WTC11 (cell line): ENCODE results near the gene MYPN. TPM values are rescaled to one million over a fixed set of nuclear protein-coding genes. Genes with fewer than 3 reads are reported as not detected.

ENCODE experiments used
- ATAC-seq: fragments of 200-7000 bp; cut with Tn5 transposase; 2 replicates; pipeline ENCODE4 v1.10.0; 2021; ENCODE audit warnings: mild to moderate bottlenecking, moderate library complexity
- CTCF ChIA-PET: fragments of 300-600 bp; sonication (Branson Sonifier 250); formaldehyde crosslinking; loops from one replicate; lab custom pipeline; 2021; ENCODE audit warnings: antibody characterized with exemption; lab: Charles Lee
- POLR2A ChIA-PET: fragments of 350-600 bp; sonication (Branson Sonifier 250); formaldehyde crosslinking; loops from one replicate; lab custom pipeline; 2021; ENCODE audit warnings: antibody characterized with exemption; lab: Charles Lee
- DNase-seq: peaks from one replicate; pipeline ENCODE4 v3.0.0; 2021; ENCODE audit warnings: low spot score
- H3K27ac Mint-ChIP-seq: 2 replicates; pipeline ENCODE4 v1.8.0; 2021; ENCODE audit warnings: mixed read lengths
- H3K27me3 Mint-ChIP-seq: 2 replicates; pipeline ENCODE4 v1.8.0; 2021; ENCODE audit warnings: low read depth, mild to moderate bottlenecking, moderate library complexity, mixed read lengths
- H3K36me3 Mint-ChIP-seq: 2 replicates; pipeline ENCODE4 v1.8.0; 2021; ENCODE audit warnings: mixed read lengths
- H3K4me1 Mint-ChIP-seq: 2 replicates; pipeline ENCODE4 v1.8.0; 2022; ENCODE audit warnings: mixed read lengths
- H3K4me3 Mint-ChIP-seq: 2 replicates; pipeline ENCODE4 v1.8.0; 2021; ENCODE audit warnings: mild to moderate bottlenecking, moderate library complexity, mixed read lengths
- H3K9me3 Mint-ChIP-seq: 2 replicates; pipeline ENCODE4 v1.8.0; 2021; ENCODE audit warnings: mixed read lengths
- ESRRA ChIP-seq: sonication (generic); formaldehyde crosslinking; IDR thresholded peaks from 2 replicates; pipeline ENCODE4 v1.8.1; 2022; ENCODE audit warnings: mild to moderate bottlenecking, missing genetic modification reagents, borderline replicate concordance
- ETV6 ChIP-seq: sonication (generic); formaldehyde crosslinking; IDR thresholded peaks from 2 replicates; pipeline ENCODE4 v1.8.1; 2022; ENCODE audit warnings: mild to moderate bottlenecking, missing genetic modification reagents
- NFATC4 ChIP-seq: fragments of 250-450 bp; sonication (Bioruptor Pico); IDR thresholded peaks from 2 replicates; pipeline ENCODE4 v1.9.0; 2021; ENCODE audit warnings: mild to moderate bottlenecking
- NFYB ChIP-seq: sonication (generic); formaldehyde crosslinking; conservative IDR thresholded peaks from 2 replicates; pipeline ENCODE4 v1.8.0; 2022; ENCODE audit warnings: low read depth, missing genetic modification reagents
- RELA ChIP-seq: sonication (generic); formaldehyde crosslinking; IDR thresholded peaks from 2 replicates; pipeline ENCODE4 v1.8.1; 2022; ENCODE audit warnings: missing genetic modification reagents, mild to moderate bottlenecking, borderline replicate concordance
- RORB ChIP-seq: fragments of 250-450 bp; sonication (Bioruptor Pico); IDR thresholded peaks from 2 replicates; pipeline ENCODE4 v1.9.0; 2021; ENCODE audit warnings: mild to moderate bottlenecking
- SP1 ChIP-seq: sonication (generic); formaldehyde crosslinking; conservative IDR thresholded peaks from 2 replicates; pipeline ENCODE4 v1.8.1; 2022; ENCODE audit warnings: missing genetic modification reagents
- TEAD1 ChIP-seq: sonication (generic); formaldehyde crosslinking; IDR thresholded peaks from 2 replicates; pipeline ENCODE4 v1.8.0; 2022; ENCODE audit warnings: mild to moderate bottlenecking, missing genetic modification reagents
- ZNF317 ChIP-seq: sonication (generic); formaldehyde crosslinking; IDR thresholded peaks from 2 replicates; pipeline ENCODE4 v1.8.1; 2023; ENCODE audit warnings: low read depth, mild to moderate bottlenecking, moderate library complexity, missing genetic modification reagents, borderline replicate concordance
- ZNF396 ChIP-seq: fragments of 250-450 bp; sonication (Bioruptor Pico); IDR thresholded peaks from 2 replicates; pipeline ENCODE4 v1.8.0; 2021; ENCODE audit warnings: mild to moderate bottlenecking, moderate library complexity, borderline replicate concordance
- ZNF423 ChIP-seq: fragments of 250-450 bp; sonication (Bioruptor Pico); IDR thresholded peaks from 2 replicates; pipeline ENCODE4 v2.1.2; 2022; ENCODE audit warnings: mild to moderate bottlenecking, moderate library complexity
- ZNF671 ChIP-seq: fragments of 250-450 bp; sonication (Bioruptor Pico); IDR thresholded peaks from 2 replicates; pipeline ENCODE4 v1.8.0; 2021; ENCODE audit warnings: mild to moderate bottlenecking
- total RNA-seq: library from RNA; stranded (reverse); gene quantifications from 3 replicates; pipeline ENCODE4 v1.2.3, GENCODE V29; 2021
- TF ChIP-seq, protein P1 (sequence below): fragments of 250-450 bp; sonication (Bioruptor Pico); IDR thresholded peaks from 2 replicates; pipeline ENCODE4 v2.1.2; 2022; ENCODE audit warnings: mild to moderate bottlenecking, moderate library complexity
- TF ChIP-seq, protein P2 (sequence below): fragments of 250-450 bp; sonication (Bioruptor Pico); IDR thresholded peaks from 2 replicates; pipeline ENCODE4 v1.8.0; 2021; ENCODE audit warnings: mild to moderate bottlenecking
- TF ChIP-seq, protein P3 (sequence below): sonication (generic); formaldehyde crosslinking; IDR thresholded peaks from 2 replicates; pipeline ENCODE4 v1.8.0; 2022; ENCODE audit warnings: mild to moderate bottlenecking, missing genetic modification reagents
- TF ChIP-seq, protein P4 (sequence below): sonication (generic); formaldehyde crosslinking; IDR thresholded peaks from 2 replicates; pipeline ENCODE4 v1.8.1; 2022; ENCODE audit warnings: low read depth, mild to moderate bottlenecking, moderate library complexity, missing genetic modification reagents, borderline replicate concordance
- TF ChIP-seq, protein P5 (sequence below): sonication (generic); formaldehyde crosslinking; IDR thresholded peaks from 2 replicates; pipeline ENCODE4 v1.8.1; 2022; ENCODE audit warnings: mild to moderate bottlenecking, moderate library complexity, missing genetic modification reagents
- TF ChIP-seq, protein P6 (sequence below): sonication (generic); formaldehyde crosslinking; IDR thresholded peaks from 2 replicates; pipeline ENCODE4 v1.8.0; 2022; ENCODE audit warnings: mild to moderate bottlenecking, missing genetic modification reagents
- TF ChIP-seq, protein P7 (sequence below): sonication (generic); formaldehyde crosslinking; IDR thresholded peaks from 2 replicates; pipeline ENCODE4 v1.8.1; 2023; ENCODE audit warnings: mild to moderate bottlenecking, missing genetic modification reagents, moderate library complexity
- TF ChIP-seq, protein P8 (sequence below): sonication (generic); formaldehyde crosslinking; IDR thresholded peaks from 2 replicates; pipeline ENCODE4 v1.8.1; 2023; ENCODE audit warnings: mild to moderate bottlenecking, missing genetic modification reagents
- TF ChIP-seq, protein P9 (sequence below): sonication (generic); formaldehyde crosslinking; IDR thresholded peaks from 2 replicates; pipeline ENCODE4 v1.8.1; 2022; ENCODE audit warnings: low read depth, missing genetic modification reagents, borderline replicate concordance
- TF ChIP-seq, protein P10 (sequence below): sonication (generic); formaldehyde crosslinking; IDR thresholded peaks from 2 replicates; pipeline ENCODE4 v1.8.0; 2022; ENCODE audit warnings: mild to moderate bottlenecking, missing genetic modification reagents

MYPN gene
- total RNA-seq, 1 experiment from 2014 or later: not detected

DNA sequence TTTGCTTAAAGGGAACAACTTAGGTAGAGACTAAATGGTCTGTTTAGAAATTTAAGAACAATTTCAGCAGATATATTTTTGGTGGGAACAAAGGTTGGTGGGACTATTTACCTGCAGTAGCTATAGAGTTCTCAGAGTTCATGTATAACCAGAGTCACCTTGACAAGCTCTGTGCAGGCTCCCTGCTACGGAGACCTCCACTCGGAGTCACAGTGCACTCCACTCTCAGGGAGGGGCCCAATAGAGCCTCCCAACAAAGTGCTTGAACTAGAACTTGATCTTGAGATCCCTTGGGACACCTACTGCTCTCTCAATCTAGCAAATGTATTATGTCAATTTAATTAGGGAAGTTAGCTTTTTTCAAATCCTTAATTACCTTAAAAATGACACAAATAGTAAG lies 2.3 kb downstream of the MYPN start:
- DNase-seq (no peak), ATAC-seq (peak; percentile 32; the same call in 1 of the 2 replicates)
- no peaks in the 10 kb centered on the region for H3K36me3 Mint-ChIP-seq
- no peak overlapping the region for H3K27ac Mint-ChIP-seq
- no peaks in the 10 kb centered on the region for H3K9me3 Mint-ChIP-seq
- no peak overlapping the region for H3K4me3 Mint-ChIP-seq
- TF ChIP-seq RELA: no peak
- TF ChIP-seq, protein P1, sequence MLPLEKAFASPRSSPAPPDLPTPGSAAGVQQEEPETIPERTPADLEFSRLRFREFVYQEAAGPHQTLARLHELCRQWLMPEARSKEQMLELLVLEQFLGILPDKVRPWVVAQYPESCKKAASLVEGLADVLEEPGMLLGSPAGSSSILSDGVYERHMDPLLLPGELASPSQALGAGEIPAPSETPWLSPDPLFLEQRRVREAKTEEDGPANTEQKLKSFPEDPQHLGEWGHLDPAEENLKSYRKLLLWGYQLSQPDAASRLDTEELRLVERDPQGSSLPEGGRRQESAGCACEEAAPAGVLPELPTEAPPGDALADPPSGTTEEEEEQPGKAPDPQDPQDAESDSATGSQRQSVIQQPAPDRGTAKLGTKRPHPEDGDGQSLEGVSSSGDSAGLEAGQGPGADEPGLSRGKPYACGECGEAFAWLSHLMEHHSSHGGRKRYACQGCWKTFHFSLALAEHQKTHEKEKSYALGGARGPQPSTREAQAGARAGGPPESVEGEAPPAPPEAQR: no peak
- no peak for TF ChIP-seq ZNF396
- TF ChIP-seq, protein P2, sequence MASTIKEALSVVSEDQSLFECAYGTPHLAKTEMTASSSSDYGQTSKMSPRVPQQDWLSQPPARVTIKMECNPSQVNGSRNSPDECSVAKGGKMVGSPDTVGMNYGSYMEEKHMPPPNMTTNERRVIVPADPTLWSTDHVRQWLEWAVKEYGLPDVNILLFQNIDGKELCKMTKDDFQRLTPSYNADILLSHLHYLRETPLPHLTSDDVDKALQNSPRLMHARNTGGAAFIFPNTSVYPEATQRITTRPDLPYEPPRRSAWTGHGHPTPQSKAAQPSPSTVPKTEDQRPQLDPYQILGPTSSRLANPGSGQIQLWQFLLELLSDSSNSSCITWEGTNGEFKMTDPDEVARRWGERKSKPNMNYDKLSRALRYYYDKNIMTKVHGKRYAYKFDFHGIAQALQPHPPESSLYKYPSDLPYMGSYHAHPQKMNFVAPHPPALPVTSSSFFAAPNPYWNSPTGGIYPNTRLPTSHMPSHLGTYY (CRISPR knock-in tag): no peak
- TF ChIP-seq NFYB (CRISPR knock-in tag): no peak
- TF ChIP-seq, protein P3, sequence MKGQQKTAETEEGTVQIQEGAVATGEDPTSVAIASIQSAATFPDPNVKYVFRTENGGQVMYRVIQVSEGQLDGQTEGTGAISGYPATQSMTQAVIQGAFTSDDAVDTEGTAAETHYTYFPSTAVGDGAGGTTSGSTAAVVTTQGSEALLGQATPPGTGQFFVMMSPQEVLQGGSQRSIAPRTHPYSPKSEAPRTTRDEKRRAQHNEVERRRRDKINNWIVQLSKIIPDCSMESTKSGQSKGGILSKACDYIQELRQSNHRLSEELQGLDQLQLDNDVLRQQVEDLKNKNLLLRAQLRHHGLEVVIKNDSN (CRISPR knock-in tag): no peak
- TF ChIP-seq ESRRA: no peak
- TF ChIP-seq, protein P4, sequence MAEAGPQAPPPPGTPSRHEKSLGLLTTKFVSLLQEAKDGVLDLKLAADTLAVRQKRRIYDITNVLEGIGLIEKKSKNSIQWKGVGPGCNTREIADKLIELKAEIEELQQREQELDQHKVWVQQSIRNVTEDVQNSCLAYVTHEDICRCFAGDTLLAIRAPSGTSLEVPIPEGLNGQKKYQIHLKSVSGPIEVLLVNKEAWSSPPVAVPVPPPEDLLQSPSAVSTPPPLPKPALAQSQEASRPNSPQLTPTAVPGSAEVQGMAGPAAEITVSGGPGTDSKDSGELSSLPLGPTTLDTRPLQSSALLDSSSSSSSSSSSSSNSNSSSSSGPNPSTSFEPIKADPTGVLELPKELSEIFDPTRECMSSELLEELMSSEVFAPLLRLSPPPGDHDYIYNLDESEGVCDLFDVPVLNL (CRISPR knock-in tag): no peak
- TF ChIP-seq, protein P5, sequence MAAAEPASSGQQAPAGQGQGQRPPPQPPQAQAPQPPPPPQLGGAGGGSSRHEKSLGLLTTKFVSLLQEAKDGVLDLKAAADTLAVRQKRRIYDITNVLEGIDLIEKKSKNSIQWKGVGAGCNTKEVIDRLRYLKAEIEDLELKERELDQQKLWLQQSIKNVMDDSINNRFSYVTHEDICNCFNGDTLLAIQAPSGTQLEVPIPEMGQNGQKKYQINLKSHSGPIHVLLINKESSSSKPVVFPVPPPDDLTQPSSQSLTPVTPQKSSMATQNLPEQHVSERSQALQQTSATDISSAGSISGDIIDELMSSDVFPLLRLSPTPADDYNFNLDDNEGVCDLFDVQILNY (CRISPR knock-in tag): no peak
- no peaks in the 10 kb centered on the region for H3K27me3 Mint-ChIP-seq
- CTCF ChIA-PET: no interaction called here
- POLR2A ChIA-PET: no interaction called here
- peaks cover 10% of the 10 kb centered on the region; the same call in 1 of the 2 replicates for H3K4me1 Mint-ChIP-seq

DNA sequence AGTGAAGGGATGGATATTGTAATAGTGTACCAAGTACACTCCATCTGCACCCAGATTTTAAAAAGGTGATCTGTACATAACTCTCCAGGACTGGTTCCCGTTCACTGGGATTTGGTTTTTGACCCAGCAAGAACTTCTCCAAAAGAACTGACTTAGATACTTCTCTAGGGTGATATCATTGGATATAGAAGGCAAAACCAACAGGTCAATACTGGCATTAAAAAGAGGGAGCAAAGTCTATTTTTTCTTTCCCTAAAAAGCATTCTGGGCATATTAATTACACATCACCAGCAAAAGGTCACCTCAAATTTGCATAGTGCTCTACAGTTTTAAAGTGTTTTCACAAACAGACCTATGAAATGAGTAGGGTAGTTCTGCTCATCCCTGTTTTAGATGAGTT lies 3.5 kb downstream of the MYPN start:
- DNase-seq: no peak
- ChIA-PET POLR2A (no interaction called here), CTCF (no interaction called here)
- TF ChIP-seq, protein P6, sequence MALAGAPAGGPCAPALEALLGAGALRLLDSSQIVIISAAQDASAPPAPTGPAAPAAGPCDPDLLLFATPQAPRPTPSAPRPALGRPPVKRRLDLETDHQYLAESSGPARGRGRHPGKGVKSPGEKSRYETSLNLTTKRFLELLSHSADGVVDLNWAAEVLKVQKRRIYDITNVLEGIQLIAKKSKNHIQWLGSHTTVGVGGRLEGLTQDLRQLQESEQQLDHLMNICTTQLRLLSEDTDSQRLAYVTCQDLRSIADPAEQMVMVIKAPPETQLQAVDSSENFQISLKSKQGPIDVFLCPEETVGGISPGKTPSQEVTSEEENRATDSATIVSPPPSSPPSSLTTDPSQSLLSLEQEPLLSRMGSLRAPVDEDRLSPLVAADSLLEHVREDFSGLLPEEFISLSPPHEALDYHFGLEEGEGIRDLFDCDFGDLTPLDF (CRISPR knock-in tag): no peak
- TF ChIP-seq ZNF671: no peak
- TF ChIP-seq RORB (CRISPR knock-in tag): no peak
- TF ChIP-seq, protein P7, sequence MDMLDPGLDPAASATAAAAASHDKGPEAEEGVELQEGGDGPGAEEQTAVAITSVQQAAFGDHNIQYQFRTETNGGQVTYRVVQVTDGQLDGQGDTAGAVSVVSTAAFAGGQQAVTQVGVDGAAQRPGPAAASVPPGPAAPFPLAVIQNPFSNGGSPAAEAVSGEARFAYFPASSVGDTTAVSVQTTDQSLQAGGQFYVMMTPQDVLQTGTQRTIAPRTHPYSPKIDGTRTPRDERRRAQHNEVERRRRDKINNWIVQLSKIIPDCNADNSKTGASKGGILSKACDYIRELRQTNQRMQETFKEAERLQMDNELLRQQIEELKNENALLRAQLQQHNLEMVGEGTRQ (CRISPR knock-in tag): no peak
- no peaks in the 10 kb centered on the region for H3K9me3 Mint-ChIP-seq
- peaks cover 10% of the 10 kb centered on the region; the same call in 1 of the 2 replicates for H3K4me1 Mint-ChIP-seq
- no peak overlapping the region for H3K4me3 Mint-ChIP-seq
- no peaks in the 10 kb centered on the region for H3K36me3 Mint-ChIP-seq
- no peaks in the 10 kb centered on the region for H3K27me3 Mint-ChIP-seq
- ATAC-seq: no peak
- H3K27ac Mint-ChIP-seq: no peak overlapping the region

DNA sequence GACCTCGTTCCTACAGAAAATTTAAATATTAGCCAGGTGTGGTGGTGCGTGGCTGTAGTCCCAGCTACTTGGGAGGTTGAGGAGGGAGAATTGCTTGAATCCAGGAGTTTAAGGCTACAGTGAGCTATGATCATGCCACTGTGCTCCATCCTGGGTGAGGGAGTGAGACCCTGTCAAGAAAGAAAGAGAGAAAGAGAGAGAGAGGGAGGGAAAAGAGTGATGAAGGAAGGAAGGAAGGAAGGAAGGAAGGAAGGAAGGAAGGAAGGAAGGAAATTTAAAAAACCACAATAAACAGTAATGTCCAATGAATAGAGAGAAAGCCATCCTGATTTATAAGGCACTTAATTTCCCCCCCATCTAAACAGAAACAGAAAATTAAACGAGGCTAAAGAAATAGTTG lies 9.4 kb downstream of the MYPN start:
- no peak overlapping the region for H3K4me3 Mint-ChIP-seq
- 0 out of 2 replicates have a peak, but pooled peaks cover 3% of the 10 kb centered on the region for H3K4me1 Mint-ChIP-seq
- DNase-seq: no peak
- ChIA-PET CTCF (no interaction called here), POLR2A (no interaction called here)
- ATAC-seq: no peak
- H3K9me3 Mint-ChIP-seq: no peaks in the 10 kb centered on the region
- no peaks in the 10 kb centered on the region for H3K36me3 Mint-ChIP-seq
- H3K27ac Mint-ChIP-seq: no peak overlapping the region
- H3K27me3 Mint-ChIP-seq: no peaks in the 10 kb centered on the region
- TF ChIP-seq ZNF671: no peak
- no peak for TF ChIP-seq RORB (CRISPR knock-in tag)
- no peak for TF ChIP-seq ZNF317 (CRISPR knock-in tag)
- TF ChIP-seq ZNF423 (CRISPR knock-in tag): no peak
- TF ChIP-seq, protein P8, sequence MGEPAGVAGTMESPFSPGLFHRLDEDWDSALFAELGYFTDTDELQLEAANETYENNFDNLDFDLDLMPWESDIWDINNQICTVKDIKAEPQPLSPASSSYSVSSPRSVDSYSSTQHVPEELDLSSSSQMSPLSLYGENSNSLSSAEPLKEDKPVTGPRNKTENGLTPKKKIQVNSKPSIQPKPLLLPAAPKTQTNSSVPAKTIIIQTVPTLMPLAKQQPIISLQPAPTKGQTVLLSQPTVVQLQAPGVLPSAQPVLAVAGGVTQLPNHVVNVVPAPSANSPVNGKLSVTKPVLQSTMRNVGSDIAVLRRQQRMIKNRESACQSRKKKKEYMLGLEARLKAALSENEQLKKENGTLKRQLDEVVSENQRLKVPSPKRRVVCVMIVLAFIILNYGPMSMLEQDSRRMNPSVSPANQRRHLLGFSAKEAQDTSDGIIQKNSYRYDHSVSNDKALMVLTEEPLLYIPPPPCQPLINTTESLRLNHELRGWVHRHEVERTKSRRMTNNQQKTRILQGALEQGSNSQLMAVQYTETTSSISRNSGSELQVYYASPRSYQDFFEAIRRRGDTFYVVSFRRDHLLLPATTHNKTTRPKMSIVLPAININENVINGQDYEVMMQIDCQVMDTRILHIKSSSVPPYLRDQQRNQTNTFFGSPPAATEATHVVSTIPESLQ (CRISPR knock-in tag): no peak
- no peak for TF ChIP-seq ETV6 (CRISPR knock-in tag)
- no peak for TF ChIP-seq TEAD1 (CRISPR knock-in tag)
- TF ChIP-seq SP1 (CRISPR knock-in tag): no peak
- TF ChIP-seq, protein P9, sequence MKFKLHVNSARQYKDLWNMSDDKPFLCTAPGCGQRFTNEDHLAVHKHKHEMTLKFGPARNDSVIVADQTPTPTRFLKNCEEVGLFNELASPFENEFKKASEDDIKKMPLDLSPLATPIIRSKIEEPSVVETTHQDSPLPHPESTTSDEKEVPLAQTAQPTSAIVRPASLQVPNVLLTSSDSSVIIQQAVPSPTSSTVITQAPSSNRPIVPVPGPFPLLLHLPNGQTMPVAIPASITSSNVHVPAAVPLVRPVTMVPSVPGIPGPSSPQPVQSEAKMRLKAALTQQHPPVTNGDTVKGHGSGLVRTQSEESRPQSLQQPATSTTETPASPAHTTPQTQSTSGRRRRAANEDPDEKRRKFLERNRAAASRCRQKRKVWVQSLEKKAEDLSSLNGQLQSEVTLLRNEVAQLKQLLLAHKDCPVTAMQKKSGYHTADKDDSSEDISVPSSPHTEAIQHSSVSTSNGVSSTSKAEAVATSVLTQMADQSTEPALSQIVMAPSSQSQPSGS (CRISPR knock-in tag): no peak
- TF ChIP-seq NFATC4 (CRISPR knock-in tag): no peak
- TF ChIP-seq, protein P10, sequence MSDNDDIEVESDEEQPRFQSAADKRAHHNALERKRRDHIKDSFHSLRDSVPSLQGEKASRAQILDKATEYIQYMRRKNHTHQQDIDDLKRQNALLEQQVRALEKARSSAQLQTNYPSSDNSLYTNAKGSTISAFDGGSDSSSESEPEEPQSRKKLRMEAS (CRISPR knock-in tag): no peak
